HTERT RPE-1 (cell line): ENCODE measurements around the gene ZMYM3.
"Not testable (repeated sequence)": the region's sequence is repeated elsewhere in the genome, so short reads cannot be mapped to it uniquely, and the experiment has no call there.

Experiments
- in situ Hi-C: fragments of 300-500 bp; cut with MboI; formaldehyde crosslinking; loops from 4 replicates; pipeline ENCODE4 v1.14.3; 2020; ENCODE audit warnings: low sequenced_read_pairs

The ZMYM3 gene

GRCh38 chrX:71254092-71254963, at the start of gene ZMYM3:
ZMYM3 (minus strand) TSS chrX:71254140; CDS start chrX:71253255, 885 bp downstream.
- in situ Hi-C loops: no loop called here

- in situ Hi-C loops: no loop called here
These were observed 48.7 kb upstream of the ZMYM3 start for GRCh38 chrX:71302461-71303213.

- in situ Hi-C loops: no loop called here
These were observed 47.4 kb upstream of the ZMYM3 start, which contains the start of gene ITGB1BP2 for GRCh38 chrX:71301195-71301924. ITGB1BP2 (plus strand) TSS chrX:71301750; CDS start chrX:71301807, 57 bp downstream.

- in situ Hi-C loops: not testable (repeated sequence)
These were observed 46.6 kb upstream of the ZMYM3 start for GRCh38 chrX:71300495-71300894.

- in situ Hi-C loops: not testable (repeated sequence)
These were observed 46.1 kb upstream of the ZMYM3 start for GRCh38 chrX:71300064-71300463.

GRCh38 chrX:71298119-71298518, 44.2 kb upstream of the ZMYM3 start:
- in situ Hi-C loops: no loop called here

GRCh38 chrX:71296806-71297205, 42.9 kb upstream of the ZMYM3 start:
- in situ Hi-C loops: no loop called here

GRCh38 chrX:71292669-71293365, 38.9 kb upstream of the ZMYM3 start:
- in situ Hi-C loops: no loop called here

GRCh38 chrX:71291381-71291780, 37.4 kb upstream of the ZMYM3 start:
- in situ Hi-C loops: no loop called here

GRCh38 chrX:71285929-71286328, 32.0 kb upstream of the ZMYM3 start:
- in situ Hi-C loops: no loop called here

GRCh38 chrX:71283403-71284143, 29.6 kb upstream of the ZMYM3 start, which contains the start of gene NONO:
NONO (plus strand) TSS chrX:71283635; CDS start chrX:71290638, 7,003 bp downstream.
- in situ Hi-C loops: no loop called here

- in situ Hi-C loops: no loop called here
These were observed 28.8 kb upstream of the ZMYM3 start for GRCh38 chrX:71282514-71283402.

- in situ Hi-C loops: not testable (repeated sequence)
These were observed 27.4 kb upstream of the ZMYM3 start for GRCh38 chrX:71281300-71281699.

GRCh38 chrX:71272313-71272712, 18.4 kb upstream of the ZMYM3 start:
- in situ Hi-C loops: not testable (repeated sequence)

- in situ Hi-C loops: no loop called here
These were observed 16.0 kb upstream of the ZMYM3 start for GRCh38 chrX:71269801-71270395.

GRCh38 chrX:71268624-71269023, 14.7 kb upstream of the ZMYM3 start:
- in situ Hi-C loops: not testable (repeated sequence)

GRCh38 chrX:71256856-71257255, 2.9 kb upstream of the ZMYM3 start:
- in situ Hi-C loops: no loop called here

- in situ Hi-C loops: no loop called here
These were observed 2.1 kb upstream of the ZMYM3 start for GRCh38 chrX:71256051-71256450.
